Stimulated activated CD4-positive, alpha-beta T cell treated with anti-CD3 and anti-CD28 coated beads, Interleukin-12 subunit alpha, Interleukin-12 subunit beta, amount 100 ng/mL, for 4 hours (primary cell): ENCODE measurements around the gene MAP4.
"Not testable (repeated sequence)": the region's sequence is repeated elsewhere in the genome, so short reads cannot be mapped to it uniquely, and the experiment has no call there.

ENCODE experiments used
- DNase-seq: peaks from one replicate; pipeline ENCODE4 v3.0.0-alpha.2; 2020

MAP4 gene

GRCh38 chr3:47856669-47857068, 159.5 kb downstream of the MAP4 start:
- DNase-seq: no peak

GRCh38 chr3:47855461-47856383, 160.5 kb downstream of the MAP4 start:
- no peak for DNase-seq

GRCh38 chr3:47854720-47855455, 161.3 kb downstream of the MAP4 start:
- no peak for DNase-seq

- no peak for DNase-seq
These were observed 161.9 kb downstream of the MAP4 start for GRCh38 chr3:47854267-47854666.

GRCh38 chr3:47852604-47853602, 163.3 kb downstream of the MAP4 start:
- DNase-seq: no peak

GRCh38 chr3:47851888-47852603, 164.2 kb downstream of the MAP4 start:
- no peak for DNase-seq

GRCh38 chr3:47850564-47851410, 165.4 kb downstream of the MAP4 start:
- no peak for DNase-seq

- DNase-seq: no peak
These were observed 166.3 kb downstream of the MAP4 start for GRCh38 chr3:47849699-47850563.

- DNase-seq: no peak
These were observed 167.0 kb downstream of the MAP4 start for GRCh38 chr3:47849186-47849698.

GRCh38 chr3:47848599-47849117, 167.6 kb downstream of the MAP4 start:
- no peak for DNase-seq

- no peak for DNase-seq
These were observed 168.3 kb downstream of the MAP4 start for GRCh38 chr3:47847801-47848518.

GRCh38 chr3:47847260-47847659, 169.0 kb downstream of the MAP4 start:
- DNase-seq: no peak

GRCh38 chr3:47846880-47847248, 169.4 kb downstream of the MAP4 start:
- no peak for DNase-seq

GRCh38 chr3:47846186-47846879, 169.9 kb downstream of the MAP4 start:
- DNase-seq: no peak

- no peak for DNase-seq
These were observed 174.3 kb downstream of the MAP4 start for GRCh38 chr3:47841786-47842349.

- no peak for DNase-seq
These were observed 177.7 kb downstream of the MAP4 start for GRCh38 chr3:47838503-47838902.

GRCh38 chr3:47836986-47837385, 179.2 kb downstream of the MAP4 start:
- no peak for DNase-seq

GRCh38 chr3:47829482-47829881, 186.7 kb downstream of the MAP4 start:
- not testable (repeated sequence) for DNase-seq
